NT2/D1 (cell line): ENCODE measurements around the gene IFRD1.

Source experiments
- SUZ12 ChIP-seq: IDR thresholded peaks from 2 replicates; pipeline ENCODE4 v1.6.1; 2011; ENCODE audit not compliant: insufficient read length, insufficient read depth; ENCODE audit errors: extremely low read depth
- YY1 ChIP-seq: IDR thresholded peaks from 2 replicates; pipeline ENCODE4 v1.6.1; 2011; ENCODE audit not compliant: insufficient read length, insufficient read depth
- ZNF274 ChIP-seq: IDR thresholded peaks from 2 replicates; pipeline ENCODE4 v1.6.1; 2011; ENCODE audit warnings: mild to moderate bottlenecking, low read depth, low read length

DNA sequence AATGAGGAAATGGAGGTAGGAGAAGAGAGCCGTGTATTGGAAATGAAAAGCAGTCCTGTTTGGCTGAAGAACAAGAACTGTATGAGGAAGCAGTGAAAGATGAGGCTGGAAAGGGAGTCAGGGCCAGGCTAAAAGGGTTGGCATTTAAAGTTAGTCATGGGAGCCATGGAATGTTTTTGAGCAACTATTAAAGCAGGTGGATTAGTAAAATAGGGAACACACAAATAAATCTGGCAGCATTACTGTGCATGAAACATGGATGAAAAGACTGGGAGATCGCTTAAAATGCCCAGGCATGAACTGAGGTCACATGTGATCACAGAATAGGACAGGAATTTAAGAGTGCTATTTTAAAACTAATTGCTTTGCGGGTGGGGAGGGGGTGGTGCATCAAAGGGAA lies 1.4 kb upstream of the IFRD1 start:
- TF ChIP-seq YY1 (no peak), SUZ12 (no peak), ZNF274 (no peak)
